Glomerular visceral epithelial cell (primary cell): ENCODE measurements around the gene GPC5.
"Not testable (repeated sequence)": the region's sequence is repeated elsewhere in the genome, so short reads cannot be mapped to it uniquely, and the experiment has no call there.

ENCODE experiments used
- DNase-seq: peaks from one replicate; pipeline ENCODE4 v3.0.0-alpha.2; 2016; ENCODE audit errors: extremely low spot score

Gene GPC5

DNA sequence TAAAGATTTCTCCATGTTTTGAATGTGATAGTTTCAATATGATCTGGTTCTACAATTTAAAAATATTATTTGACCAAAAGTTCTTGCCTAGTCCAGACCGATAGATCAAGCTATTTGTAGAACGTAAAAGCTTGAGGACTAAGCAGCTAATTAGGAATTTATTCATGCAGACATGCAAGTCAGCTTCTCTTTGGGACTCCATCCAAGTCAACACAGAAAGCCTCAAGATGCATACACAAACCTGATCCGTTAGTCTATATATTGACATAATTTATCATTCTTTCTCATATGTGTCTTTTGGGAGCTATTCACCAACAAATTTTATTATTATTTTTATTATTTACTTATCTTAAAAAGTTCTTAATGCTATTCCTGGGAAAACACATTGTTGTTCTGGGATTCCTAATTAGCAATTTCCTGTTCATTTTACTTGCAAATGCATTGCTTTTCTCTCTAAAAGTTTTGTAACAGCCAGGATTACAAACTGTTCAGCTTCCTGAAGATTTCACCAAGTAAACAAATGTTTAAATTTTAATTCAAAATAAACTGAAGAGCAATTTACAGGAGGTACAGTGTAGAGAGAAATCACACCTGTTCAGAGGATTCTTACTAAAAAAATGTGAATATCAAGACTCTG is 375.3 kb downstream of the GPC5 start:
- no peak for DNase-seq

DNA sequence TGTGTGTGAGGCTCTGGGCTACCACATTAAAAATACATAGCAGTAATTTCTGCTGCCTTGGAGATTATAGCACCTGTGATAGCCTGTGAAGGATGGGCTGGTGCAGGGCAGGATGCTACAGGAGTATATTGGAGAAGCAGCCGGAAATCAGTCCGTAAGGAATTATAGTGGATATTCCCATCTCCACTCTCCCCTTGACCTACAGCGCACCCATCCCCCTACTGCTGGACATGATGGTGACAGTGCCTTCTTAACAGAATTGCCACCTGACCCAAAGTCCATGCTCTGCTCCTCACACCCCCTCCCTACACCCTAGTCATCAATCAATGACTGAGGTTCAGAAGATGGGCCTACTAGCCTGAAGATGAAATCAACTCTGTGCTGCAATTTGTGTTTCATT is 376.0 kb downstream of the GPC5 start:
- no peak for DNase-seq

DNA sequence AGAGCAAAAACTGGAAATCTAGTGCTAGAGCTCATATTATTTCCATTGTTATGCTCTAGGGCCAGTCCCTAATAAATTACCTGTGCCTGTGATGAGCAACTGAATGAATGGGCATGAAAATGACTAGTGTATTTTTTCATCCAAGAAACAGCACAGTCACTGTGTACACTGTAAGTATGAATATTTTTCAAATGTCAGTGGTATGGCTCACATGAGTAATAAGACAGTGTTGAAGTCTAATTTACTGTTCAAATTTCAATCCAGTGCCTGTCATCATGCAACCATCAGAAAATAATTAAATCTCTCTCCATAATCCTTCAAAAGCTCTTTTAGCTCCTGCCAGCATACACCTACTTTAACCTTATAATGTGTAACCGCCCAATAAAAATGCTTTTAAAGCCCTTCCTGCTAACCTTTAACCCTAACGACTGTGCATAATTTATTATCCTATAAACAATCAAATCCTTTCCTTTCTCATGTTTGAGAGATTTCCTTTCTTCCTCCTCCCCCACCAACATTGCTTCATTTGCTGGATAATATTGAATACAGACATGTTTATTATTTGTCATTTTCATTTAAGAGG is 378.3 kb downstream of the GPC5 start:
- no peak for DNase-seq

DNA sequence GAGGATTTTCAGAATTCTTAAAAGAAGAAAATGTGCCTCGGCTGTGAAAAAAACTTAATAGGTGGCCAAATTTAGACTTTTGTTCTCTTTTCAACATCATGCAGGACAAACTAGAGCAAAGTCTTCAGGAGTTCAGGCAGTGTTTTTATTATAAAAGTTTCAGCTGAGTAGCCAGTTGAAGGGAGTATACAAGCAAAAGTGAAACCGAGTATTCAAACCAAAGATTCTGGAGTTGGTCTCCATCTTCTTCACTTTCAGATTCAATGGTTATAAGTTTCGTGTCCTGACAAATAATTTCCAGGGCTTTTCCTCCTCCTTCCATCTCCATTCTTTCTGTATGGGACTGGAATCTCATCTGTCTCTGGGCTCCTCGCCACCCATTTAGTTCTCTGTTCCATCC is 379.7 kb downstream of the GPC5 start:
- DNase-seq = no peak

DNA sequence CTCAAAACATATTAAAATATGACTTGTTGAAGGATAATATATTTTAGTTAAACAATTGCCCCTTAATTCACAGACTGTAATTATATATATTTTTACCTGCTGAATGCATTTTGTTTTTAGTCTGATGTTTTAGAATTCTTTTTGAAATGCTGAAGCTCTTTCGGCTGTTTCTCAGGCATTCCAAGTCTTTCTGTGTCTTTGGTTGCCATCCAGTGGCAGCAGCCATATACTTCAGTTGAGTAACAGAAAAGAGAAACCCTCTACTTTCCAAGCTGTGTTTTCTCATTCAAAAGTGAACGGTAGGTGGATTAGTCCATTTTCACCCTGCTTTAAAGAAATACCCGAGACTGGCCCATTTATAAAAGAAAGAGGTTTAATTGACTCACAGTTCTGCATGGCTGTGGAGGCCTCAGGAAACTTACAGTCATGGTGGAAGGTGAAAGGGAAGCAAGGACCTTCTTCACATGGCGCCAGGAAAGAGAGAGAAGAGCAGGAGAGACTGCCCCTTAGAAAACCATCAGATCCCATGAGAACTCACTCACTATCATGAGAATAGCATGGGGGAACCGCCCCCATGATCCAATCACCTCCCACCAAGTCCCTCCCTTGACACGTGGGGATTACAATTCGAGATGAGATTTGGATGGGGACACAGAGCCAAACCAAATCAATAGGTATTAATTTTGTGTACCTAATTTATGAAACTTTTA is 383.7 kb downstream of the GPC5 start:
- DNase-seq = peak; percentile 20

DNA sequence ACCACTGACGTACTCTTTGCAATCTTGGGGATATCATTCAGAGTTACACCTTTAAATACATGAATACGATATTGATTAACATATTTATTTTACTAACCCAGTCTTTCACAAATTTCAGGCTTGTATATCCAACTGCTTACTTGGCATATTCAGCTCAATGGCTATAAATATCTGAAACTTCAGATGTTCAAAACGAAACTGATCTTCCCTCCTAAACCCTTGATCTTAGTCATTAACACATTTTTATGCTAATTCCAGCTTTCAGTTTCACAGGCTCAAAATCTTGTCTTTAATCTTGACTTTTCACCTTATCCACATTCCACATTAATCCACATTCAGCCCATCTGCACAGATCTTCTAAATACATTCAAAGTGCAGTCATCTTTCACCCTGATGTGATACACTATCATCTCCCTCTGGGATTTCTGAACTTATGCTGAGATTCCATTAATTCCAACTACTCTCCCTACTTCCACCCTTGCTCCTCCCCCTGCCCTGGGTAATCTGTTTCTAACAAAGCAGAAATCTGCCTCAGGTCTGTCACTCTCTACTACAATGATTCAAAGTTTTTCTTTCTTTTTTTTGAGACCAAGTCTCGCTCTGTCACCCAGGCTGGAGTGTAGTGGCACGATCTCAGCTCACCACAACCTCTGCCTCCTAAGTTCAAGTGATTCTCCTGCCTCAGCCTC is 387.2 kb downstream of the GPC5 start:
- no peak for DNase-seq

DNA sequence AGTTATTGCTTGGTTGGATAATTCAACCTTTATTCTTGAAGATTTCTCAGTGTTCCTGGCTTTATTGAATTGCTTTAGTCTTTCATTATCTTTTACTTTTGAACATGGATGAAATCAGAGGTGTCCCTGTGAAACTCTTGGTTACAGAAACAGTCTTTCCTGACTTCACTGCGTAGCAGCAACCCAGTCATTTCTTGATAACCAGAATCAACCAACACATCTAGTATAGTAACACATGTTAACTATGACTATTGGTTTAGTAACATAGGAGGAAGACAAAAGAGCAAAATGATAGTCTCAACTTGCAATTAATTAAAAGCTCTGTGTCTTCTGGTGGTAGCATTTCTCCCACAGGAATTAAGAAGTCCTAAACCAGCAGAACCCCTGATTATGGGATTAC is 393.6 kb downstream of the GPC5 start:
- DNase-seq = no peak

DNA sequence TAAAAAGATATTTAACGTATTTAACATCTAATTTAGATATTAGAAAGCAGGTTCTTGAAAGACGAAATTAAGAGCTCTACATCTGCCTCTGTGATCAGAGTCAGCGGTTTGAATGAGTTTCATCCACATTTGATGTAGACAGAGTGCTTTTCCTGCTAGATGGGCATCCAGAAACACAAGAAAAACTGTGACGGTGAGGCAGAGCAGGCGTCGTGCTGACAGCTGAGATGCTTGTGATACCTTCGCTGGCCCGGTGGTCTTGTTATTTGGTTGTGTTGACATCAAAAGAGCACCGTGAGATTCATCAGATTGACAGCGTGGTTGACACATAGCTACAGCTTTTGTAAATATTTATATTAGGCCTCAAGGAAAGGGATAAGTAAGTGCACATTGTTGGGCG is 399.1 kb downstream of the GPC5 start:
- no peak for DNase-seq

DNA sequence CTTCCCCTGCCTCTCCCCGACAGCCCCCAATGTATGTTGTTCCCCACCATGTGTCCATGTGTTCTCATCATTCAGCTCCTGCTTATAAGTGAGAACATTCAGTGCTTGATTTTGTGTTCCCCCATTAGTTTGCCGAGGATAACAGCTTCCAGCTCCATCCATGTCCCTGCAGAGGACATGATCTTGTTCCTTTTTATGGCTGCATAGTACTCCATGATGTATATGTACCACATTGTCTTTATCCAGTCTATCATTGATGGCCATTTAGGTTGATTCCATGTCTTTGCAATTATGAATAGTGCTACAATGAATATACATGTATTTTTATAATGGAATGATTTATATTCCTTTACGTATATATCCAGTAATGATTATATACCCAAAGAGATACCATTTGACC is 399.9 kb downstream of the GPC5 start:
- DNase-seq = not testable (repeated sequence)

DNA sequence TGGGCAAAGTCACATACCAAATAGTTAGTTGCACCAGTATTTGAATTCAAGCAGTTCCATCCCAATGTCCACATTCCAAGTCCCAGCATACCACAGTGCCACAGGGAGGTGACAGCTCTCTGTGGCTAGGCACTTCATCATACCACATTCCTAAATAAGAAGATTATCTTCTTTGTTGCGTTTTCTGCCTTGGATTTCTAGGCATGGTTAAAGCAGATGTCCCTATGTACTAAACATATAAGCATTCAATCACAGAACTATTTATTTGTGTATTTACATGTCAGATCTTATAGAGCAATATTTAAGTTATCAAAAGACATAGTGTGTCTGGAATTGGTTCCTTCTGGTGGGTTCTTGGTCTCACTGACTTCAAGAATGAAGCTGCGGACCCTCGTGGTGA is 403.4 kb downstream of the GPC5 start:
- not testable (repeated sequence) for DNase-seq

DNA sequence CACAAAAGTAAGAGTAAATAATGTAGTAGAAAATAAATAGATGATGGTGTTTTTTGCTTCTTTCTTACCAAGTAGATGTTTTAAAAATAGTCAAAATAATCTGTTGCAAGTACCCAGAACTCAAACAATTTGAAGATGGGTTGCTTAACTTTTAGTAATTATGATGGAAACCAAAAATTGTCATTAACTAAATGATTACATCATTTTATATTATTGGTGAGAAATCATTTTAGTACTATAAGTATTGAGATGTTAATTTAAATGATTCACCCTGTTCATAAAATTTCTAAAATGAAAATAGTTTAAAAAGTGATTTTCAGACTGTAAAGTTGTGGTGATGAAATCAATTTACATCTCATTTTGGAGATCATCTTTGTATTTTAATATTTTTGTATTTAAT is 404.5 kb downstream of the GPC5 start:
- DNase-seq = no peak

DNA sequence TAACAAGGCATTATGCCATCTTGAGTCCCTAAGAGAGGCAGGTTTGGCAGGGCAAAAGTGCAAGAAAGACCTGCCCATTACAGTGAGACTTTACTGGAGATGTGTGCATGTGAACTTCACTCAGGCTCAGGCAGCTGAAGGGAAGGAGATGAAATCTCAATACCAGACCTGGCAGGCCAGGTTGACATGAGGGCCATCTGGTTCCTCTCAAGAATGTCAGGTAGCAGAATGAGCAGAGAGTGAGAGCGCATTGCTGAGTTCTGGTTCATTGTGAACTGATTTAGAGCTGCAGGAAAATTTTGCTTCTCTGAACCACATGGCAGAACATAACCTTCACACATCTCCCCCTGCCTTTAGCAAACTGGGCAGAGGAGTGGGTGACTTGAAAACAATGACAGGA is 406.3 kb downstream of the GPC5 start:
- DNase-seq = no peak

DNA sequence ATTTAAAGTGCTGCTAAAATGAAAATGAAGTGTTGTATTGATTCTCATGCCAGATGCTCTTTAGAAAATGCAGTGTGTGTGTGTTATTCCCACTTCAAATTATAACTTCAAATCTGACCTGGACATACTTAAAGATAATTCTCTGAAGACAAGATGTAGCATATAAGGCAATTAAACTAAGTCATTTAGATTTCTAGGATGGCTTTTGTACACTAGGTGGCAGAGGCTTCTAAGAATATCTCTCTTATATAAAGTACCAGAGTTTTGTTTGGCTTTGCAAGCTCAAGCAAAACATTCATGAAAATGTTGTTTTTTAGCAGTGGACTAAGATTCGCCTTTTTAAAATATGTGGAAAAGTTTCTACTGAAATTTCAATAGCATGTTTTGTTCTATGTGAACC is 407.2 kb downstream of the GPC5 start:
- no peak for DNase-seq

DNA sequence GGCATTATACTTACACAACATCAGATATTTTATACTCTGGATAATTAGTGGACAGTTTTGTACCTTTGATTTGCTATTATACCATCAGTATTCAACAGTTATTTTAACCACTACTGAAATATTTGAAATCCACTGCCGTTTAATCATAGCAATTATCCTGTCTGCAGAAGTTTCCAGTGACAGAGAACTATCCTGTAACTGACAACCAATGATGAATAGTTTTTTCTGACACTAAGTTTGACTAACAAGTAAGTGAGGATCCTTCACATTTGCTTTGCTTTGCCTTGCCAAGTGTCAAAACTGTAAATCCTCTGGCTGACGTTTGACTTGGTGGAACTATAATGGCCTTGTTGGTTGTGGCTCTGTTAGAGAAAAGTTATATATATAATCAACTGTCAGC is 410.7 kb downstream of the GPC5 start:
- no peak for DNase-seq

DNA sequence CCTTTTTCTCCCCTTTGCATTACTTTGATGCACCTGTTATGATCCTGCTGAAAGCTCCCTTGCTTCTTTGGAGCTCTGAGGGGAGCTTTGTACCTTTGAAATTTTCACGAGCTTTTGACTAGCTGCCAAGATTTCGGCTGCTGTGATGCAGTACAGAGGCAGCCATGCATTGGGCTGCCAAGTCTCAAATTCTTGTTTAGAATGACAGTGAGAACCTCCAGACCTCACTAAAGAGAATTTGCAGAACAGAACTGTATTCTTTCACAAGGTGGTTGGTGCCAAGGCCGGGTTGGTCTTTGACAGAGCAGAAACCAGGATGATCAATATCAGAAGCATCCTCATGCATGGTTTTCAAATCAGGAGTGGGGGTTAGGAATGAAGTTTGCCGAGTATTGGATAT is 414.8 kb downstream of the GPC5 start:
- no peak for DNase-seq

DNA sequence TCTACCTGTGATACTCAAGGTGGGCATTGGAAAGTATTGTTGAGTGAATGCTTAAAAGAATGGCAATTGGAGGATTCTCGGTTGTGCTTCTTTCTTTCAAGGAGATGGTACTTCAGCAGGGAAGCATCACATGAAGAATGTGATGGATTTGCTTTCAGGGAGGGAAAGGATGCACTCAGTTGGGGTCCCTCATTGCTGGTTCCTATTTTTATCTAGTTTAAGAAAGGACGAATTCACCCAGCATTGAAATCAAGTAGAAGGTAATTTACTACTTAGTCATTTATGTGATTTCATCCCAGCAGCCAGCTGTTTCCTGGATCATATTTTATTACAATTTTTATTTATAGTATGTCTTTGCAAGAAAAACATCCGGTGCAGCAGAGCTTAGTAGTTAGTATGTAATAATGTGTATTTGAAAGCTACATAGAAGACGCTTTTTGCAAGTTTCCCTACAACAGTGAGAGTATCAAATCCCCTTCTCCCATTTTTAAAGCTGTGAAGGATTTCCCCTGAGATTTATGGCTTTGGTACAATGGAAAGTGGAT is 417.9 kb downstream of the GPC5 start:
- DNase-seq = no peak

DNA sequence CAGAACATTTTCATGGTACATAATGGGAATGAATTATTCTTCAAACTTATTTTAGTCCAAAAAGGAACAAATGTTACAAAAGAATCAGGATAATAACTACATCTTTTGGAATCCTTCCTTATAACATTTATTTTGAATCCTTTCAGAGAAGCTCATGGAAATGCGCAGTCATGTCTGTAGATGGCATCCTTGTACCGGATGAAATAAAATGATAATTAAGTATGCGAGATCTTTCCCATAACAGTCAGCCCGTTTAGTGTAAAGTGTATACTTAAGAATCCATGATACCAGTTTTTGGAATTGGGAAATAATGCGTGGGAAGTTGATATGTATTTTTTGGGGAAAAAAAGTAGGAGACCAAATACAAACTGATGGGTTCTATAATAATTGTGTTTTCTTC is 418.8 kb downstream of the GPC5 start:
- peak; percentile 6 for DNase-seq

DNA sequence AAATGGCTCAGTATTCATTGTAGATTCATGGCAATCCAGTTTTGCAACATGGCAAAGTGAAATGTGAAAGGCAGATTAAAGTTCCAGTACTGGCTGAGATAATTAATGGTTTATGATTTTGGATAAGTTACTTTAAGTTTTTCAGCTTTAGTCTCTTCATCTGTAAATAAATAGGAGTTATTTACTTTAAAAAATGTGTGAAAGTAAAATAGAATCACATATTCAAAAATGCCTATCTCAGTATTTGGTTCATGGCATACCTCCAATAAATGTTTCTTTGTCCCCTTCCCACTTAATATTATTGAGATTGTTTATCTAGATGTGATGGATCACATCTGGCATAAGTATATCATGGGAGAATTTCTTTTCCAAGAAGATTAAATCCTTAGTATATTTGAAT is 426.0 kb downstream of the GPC5 start:
- DNase-seq = no peak

DNA sequence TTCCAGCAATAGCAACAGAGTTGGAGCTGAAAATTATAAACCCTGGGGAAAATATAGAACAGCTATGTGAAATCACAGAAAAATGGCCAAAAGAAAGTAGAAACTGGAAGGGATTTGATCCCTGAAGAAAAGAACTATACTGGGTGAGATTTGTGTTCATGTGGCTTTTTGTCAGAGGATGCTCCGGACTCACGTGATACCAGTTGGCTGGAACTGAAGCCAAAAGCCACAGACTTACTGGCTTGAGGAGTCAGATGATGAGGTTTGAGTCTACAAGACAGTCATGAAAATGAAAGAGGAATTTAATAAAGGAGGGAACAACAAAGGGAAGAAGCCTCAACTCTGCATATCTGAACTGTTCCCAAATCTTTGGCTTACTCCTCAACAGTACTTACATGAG is 427.1 kb downstream of the GPC5 start:
- no peak for DNase-seq

DNA sequence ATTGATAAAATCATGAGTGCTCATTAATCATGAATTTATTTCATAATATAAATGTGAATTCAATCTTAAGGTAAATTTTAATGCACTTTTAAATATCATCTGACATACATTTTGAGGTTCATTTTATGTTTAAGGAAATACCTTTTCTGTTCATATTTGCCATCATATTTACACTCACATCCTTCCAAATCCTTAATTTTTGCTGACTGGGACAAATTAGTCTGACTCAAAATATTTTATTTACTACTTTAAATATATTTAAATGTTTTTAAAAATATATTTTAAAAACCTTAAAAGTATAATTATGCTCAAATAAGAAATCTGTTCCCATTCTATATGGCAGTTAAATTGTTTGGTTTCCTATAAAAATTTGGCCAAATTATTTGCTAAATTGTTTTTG is 438.1 kb downstream of the GPC5 start:
- DNase-seq = no peak

DNA sequence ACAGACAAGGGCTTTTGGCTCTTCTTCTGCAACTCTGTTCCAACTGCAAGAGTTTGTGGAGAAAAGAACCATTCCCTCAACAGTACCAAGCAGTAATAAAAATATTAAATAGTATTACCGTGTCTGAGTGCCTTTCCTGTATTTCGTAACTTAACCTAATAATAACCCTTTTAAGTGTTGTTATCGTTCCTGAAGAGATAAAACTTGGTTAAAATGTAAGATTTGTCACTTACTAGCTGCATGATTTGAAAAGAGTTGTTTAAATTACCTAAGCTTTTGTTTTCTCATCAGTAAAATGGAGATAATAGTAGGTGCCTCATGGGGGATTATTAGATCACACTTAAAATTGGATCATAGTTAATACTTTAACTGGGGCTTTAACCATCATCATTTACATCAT is 447.2 kb downstream of the GPC5 start:
- DNase-seq = no peak

DNA sequence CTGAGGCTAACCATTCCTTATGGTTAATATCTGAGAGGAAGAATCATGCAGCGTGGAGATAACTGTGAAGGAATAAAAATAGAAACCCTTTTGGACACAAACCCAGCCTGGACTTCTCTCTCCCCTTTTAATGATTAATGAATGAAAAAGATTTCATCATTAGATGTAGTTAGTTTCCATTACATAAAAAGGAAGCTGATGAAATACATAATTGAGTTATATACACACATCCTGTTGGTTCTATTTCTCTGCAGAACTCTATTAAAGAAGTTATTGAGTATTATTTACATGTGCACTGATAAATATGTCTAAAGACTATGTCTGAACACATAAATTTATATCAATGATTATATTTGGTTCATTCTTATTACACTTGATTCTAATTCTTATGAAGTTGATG is 465.3 kb downstream of the GPC5 start:
- DNase-seq = peak; percentile 3

DNA sequence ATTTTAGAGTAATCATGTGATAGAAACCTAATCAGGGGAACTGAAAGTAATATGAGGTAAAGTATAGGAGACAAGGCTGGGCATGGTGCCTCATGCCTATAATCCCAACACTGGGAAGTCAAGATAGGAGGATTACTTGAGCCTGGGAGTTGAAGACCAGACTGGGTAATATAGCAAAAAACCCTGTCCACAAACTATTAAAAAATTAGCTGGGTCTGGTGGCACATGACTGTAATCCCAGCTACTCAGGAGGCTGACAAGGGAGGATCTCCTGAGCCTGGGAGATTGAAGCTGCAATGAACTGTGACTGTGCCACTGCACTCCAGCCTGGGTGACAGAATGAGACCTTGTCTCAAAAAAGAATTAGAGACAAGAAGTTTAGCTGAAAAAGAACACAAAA is 469.9 kb downstream of the GPC5 start:
- no peak for DNase-seq
